Epithelial cell of esophagus (primary cell): Measurements from ENCODE around the gene DEFB132.

ENCODE experiments used
- DNase-seq: peaks from one replicate; pipeline ENCODE4 v3.0.0; 2010; ENCODE audit warnings: low read depth
- H3K4me3 ChIP-seq: 2 replicates; pipeline ENCODE4 v1.5.1; 2011; ENCODE audit warnings: mild to moderate bottlenecking, low read length, control low read depth
- CTCF ChIP-seq: IDR thresholded peaks from 2 replicates; pipeline ENCODE4 v1.5.1; 2011; ENCODE audit warnings: low read depth, mild to moderate bottlenecking, low read length, control low read depth, inconsistent platforms; ENCODE audit not compliant: insufficient read depth; ENCODE audit errors: missing control alignments

The DEFB132 gene

DNA sequence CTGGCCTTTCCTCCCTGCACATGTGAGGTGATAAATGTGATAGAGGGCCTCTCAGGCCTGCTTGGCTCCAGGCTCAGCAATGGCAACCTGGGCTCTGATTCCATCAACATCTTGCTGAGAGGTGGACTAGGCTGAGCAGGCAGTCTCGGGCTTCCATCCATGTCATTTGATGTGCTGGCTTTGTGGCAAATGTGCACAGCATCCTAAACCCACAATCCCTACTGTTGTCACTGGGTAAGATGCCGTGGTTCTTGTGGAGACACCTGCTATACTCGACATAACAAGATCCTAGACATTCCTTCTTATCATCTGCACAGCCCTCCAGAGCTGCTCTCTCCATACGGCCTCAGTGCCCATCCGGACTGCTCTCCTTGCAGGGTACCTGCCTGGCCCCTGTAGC is 37.1 kb downstream of the DEFB132 start:
- TF ChIP-seq CTCF: no peak
- DNase-seq: no peak
- H3K4me3 ChIP-seq: no peak overlapping the region

DNA sequence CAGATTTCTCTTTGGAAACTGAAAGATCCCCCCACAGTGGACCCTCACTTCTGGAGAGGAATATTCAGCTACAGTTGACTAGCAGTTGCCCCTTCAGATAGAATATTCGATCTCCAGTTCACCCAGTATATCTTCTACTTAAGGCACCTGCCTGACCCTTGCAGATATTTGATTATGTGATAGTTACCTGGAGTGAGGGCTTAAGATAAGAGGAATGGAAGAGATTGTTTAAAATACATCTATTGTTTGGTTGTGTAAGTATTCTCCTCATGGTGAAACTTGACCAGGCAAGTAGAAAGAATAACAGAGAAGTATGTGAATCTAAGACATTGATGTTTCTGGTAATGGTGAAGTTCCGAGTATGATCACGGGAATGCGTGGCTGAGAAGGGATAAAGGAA is 38.3 kb downstream of the DEFB132 start:
- DNase-seq: no peak
- no peak overlapping the region for H3K4me3 ChIP-seq
- TF ChIP-seq CTCF: no peak

DNA sequence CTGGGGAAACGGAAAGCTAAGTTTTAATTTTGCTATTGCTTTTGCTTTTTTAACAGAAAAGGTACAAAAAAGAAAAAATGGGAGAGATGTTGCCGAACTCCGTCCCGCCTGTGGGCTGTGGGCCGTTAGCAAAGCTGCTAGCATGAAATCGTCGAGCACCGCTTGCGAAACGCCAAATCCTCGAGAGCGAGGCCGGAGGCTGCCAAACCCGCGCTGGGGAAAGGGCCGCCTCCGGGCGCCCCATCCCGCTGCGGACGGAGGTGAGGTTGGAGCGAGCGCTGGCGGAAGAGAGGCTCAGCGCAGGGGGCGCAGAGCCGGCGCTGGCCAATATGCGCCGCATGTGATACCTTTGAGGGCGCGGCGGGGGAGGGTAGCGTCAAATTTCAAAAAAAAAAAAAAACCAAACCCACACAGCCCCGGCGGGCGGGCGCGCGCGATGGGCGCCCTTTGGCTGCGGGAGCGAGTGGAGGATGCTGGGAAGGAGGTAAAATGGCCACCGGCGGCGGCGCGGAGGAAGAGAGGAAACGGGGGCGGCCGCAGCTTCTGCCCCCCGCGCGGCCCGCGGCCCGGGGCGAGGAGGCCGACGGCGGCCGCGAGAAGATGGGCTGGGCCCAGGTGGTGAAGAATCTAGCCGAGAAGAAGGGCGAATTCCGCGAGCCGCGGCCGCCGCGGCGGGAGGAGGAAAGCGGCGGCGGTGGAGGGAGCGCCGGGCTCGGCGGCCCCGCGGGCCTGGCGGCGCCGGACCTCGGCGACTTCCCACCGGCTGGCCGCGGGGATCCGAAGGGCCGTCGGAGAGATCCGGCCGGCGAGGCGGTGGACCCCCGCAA is 39.8 kb downstream of the DEFB132 start, which contains the start of gene ZCCHC3:
Gene ZCCHC3, plus strand, starts transcription at position 473 of the 827 bp plus-strand sequence. Its CDS starts 17 bp downstream, at position 490.
- peak; percentile 90 for DNase-seq
- TF ChIP-seq CTCF: no peak

GRCh38 chr20:297925-298775 is 40.6 kb downstream of the DEFB132 start:
- TF ChIP-seq CTCF: no peak
- H3K4me3 ChIP-seq: peak overlapping the region; percentile 92
- DNase-seq: peak; percentile 61

More for the DNA sequence above, 39.8 kb downstream of the DEFB132 start, which contains the start of gene ZCCHC3:
- peak within 1 kb of the TSS; percentile 92 for H3K4me3 ChIP-seq

GRCh38 chr20:298776-299391 is 41.4 kb downstream of the DEFB132 start:
- TF ChIP-seq CTCF: no peak
- DNase-seq: no peak
- H3K4me3 ChIP-seq: peak overlapping the region; percentile 92

GRCh38 chr20:300345-300990 is 42.9 kb downstream of the DEFB132 start:
- no peak overlapping the region for H3K4me3 ChIP-seq
- DNase-seq: no peak
- no peak for TF ChIP-seq CTCF
